ENCODE results near the gene TECPR2.
"Not testable (repeated sequence)": the region's sequence is repeated elsewhere in the genome, so short reads cannot be mapped to it uniquely, and the experiment has no call there.

TECPR2 gene

GRCh38 chr14:102509746-102510615, 147.2 kb downstream of the TECPR2 start, which contains the start of gene ANKRD9:
Gene ANKRD9, minus strand, starts transcription at chr14:102509776. Its CDS starts 1,887 bp downstream, at chr14:102507889.
- DNase-seq (ENCODE audit: low read depth), result peak; percentile 91

- no peak for DNase-seq (ENCODE audit: low read depth)
These were observed 148.1 kb downstream of the TECPR2 start for GRCh38 chr14:102510616-102511520.

- DNase-seq (ENCODE audit: low read depth), result no peak
These were observed 148.8 kb downstream of the TECPR2 start for GRCh38 chr14:102511538-102511937.

- no peak for DNase-seq (ENCODE audit: low read depth)
These were observed 150.1 kb downstream of the TECPR2 start for GRCh38 chr14:102512793-102513300.

GRCh38 chr14:102513899-102514772, 151.4 kb downstream of the TECPR2 start:
- no peak for DNase-seq (ENCODE audit: low read depth)

GRCh38 chr14:102514987-102515733, 152.4 kb downstream of the TECPR2 start:
- DNase-seq (ENCODE audit: low read depth), result no peak

- no peak for DNase-seq (ENCODE audit: low read depth)
These were observed 154.0 kb downstream of the TECPR2 start for GRCh38 chr14:102516531-102517391.

- DNase-seq (ENCODE audit: low read depth), result no peak
These were observed 154.8 kb downstream of the TECPR2 start for GRCh38 chr14:102517392-102518062.

- no peak for DNase-seq (ENCODE audit: low read depth)
These were observed 155.4 kb downstream of the TECPR2 start for GRCh38 chr14:102518063-102518648.

GRCh38 chr14:102519709-102520108, 157.0 kb downstream of the TECPR2 start:
- DNase-seq (ENCODE audit: low read depth), result not testable (repeated sequence)

- no peak for DNase-seq (ENCODE audit: low read depth)
These were observed 160.4 kb downstream of the TECPR2 start for GRCh38 chr14:102523200-102523568.

GRCh38 chr14:102523569-102524450, 161.1 kb downstream of the TECPR2 start:
- no peak for DNase-seq (ENCODE audit: low read depth)

GRCh38 chr14:102524451-102525218, 161.9 kb downstream of the TECPR2 start:
- peak; percentile 99 for DNase-seq (ENCODE audit: low read depth)

- peak; percentile 67 for DNase-seq (ENCODE audit: low read depth)
These were observed 162.6 kb downstream of the TECPR2 start for GRCh38 chr14:102525219-102525928.

GRCh38 chr14:102525929-102526497, 163.3 kb downstream of the TECPR2 start:
- DNase-seq (ENCODE audit: low read depth), result no peak

Data from iris pigment epithelial cell (primary cell).